K562 (cell line): ENCODE results near the gene CASP6. TPM values are rescaled to one million over a fixed set of nuclear protein-coding genes. Genes with fewer than 3 reads are reported as not detected.

Source experiments
- ATAC-seq: fragments of 200-7000 bp; cut with Tn5 transposase; 3 replicates; pipeline ENCODE4 v1.9.1; 2020; ENCODE audit warnings: moderate library complexity
- BruUV-seq: library from RNA; stranded (reverse); fragments of 400-500 nt; replicated peaks from 2 replicates; lab custom pipeline; 2021; lab: Mats Ljungman, UMichigan
- CTCF ChIA-PET: fragments of 300-600 bp; formaldehyde crosslinking; extraction: SDS; loops from one replicate; lab custom pipeline; 2021; ENCODE audit warnings: low intra/inter-chr PET ratio; lab: Yijun Ruan, JAX
- POLR2A ChIA-PET: fragments of 300-600, 350-650 bp; sonication (Branson Sonifier 250); formaldehyde crosslinking; extraction: SDS; loops from one replicate; lab custom pipeline; 2021; ENCODE audit warnings: antibody characterized with exemption, inconsistent platforms; lab: Yijun Ruan, JAX
- DNase-seq, 4 experiments: peaks; one replicate each; pipeline versions ENCODE4 v3.0.0 to v3.0.0-alpha.2; 2011 to 2018; ENCODE audit warnings: low spot score in 3 of 4, mixed read lengths in 3 of 4; ENCODE audit errors: extremely low read depth in 1 of 4
- FAIRE-seq: peaks from 2 replicates; lab custom pipeline; 2011; peaks lifted over from hg19 to GRCh38; lab: Jason Lieb, UNC
- H2AFZ ChIP-seq: 2 replicates; pipeline ENCODE4 v1.6.0; 2011; ENCODE audit warnings: low read depth, low read length, control low read depth, inconsistent platforms
- H3K27ac ChIP-seq: fragments of 200-600 bp; 3 replicates; pipeline ENCODE4 v1.8.0; 2011; ENCODE audit warnings: low read depth, mild to moderate bottlenecking, control low read depth, inconsistent platforms, low read length, moderate library complexity, mixed read lengths; ENCODE audit errors: extremely low read depth
- H3K27me3 ChIP-seq, 2 experiments: fragments of 300-600 bp in 1 of 2; 2 replicates in 1 of 2; 3 replicates in 1 of 2; pipeline versions ENCODE4 v1.6.0 to v1.8.0; 2011; ENCODE audit warnings: inconsistent platforms in 2 of 2, low read length in 2 of 2, mild to moderate bottlenecking in 1 of 2, mixed read lengths in 1 of 2, moderate library complexity in 1 of 2; ENCODE audit not compliant: control insufficient read depth in 2 of 2, insufficient read depth in 2 of 2
- H3K36me3 ChIP-seq: fragments of 300-600 bp; 3 replicates; pipeline ENCODE4 v1.8.0; 2011; ENCODE audit warnings: mild to moderate bottlenecking, low read length, inconsistent platforms; ENCODE audit not compliant: control insufficient read depth, insufficient read depth
- H3K4me1 ChIP-seq, 2 experiments: fragments of 200-600 bp in 1 of 2; replicated peaks in 1 of 2; 2 replicates in 1 of 2; 3 replicates in 1 of 2; pipeline versions ENCODE4 v1.5.1 to v1.8.0; 2011; ENCODE audit warnings: inconsistent platforms in 2 of 2, low read length in 2 of 2, mild to moderate bottlenecking in 1 of 2, mixed read lengths in 1 of 2, moderate library complexity in 1 of 2; ENCODE audit not compliant: control insufficient read depth in 2 of 2, insufficient read depth in 2 of 2
- H3K4me2 ChIP-seq: 2 replicates; pipeline ENCODE4 v1.6.1; 2011; ENCODE audit warnings: low read length, control low read depth, inconsistent platforms, mixed read lengths; ENCODE audit not compliant: insufficient read depth
- H3K4me3 ChIP-seq: fragments of 200-600 bp; sonication (generic), shearing (Covaris generic); 2 replicates; pipeline ENCODE4 v1.5.1; 2016; ENCODE audit warnings: control low read depth, inconsistent platforms
- H3K79me2 ChIP-seq: fragments of 200-600 bp; 3 replicates; pipeline ENCODE4 v1.8.0; 2011; ENCODE audit warnings: low read length, inconsistent platforms; ENCODE audit not compliant: control insufficient read depth, insufficient read depth
- H3K9ac ChIP-seq, 2 experiments: 2 replicates each; pipeline versions ENCODE4 v1.6.0 to v1.6.1; 2011; ENCODE audit warnings: low read depth in 2 of 2, low read length in 2 of 2, control low read depth in 1 of 2, inconsistent platforms in 1 of 2, mild to moderate bottlenecking in 1 of 2, mixed read lengths in 1 of 2; ENCODE audit not compliant: insufficient read depth in 1 of 2
- H3K9me1 ChIP-seq: one replicate; pipeline ENCODE4 v1.6.0; 2011; ENCODE audit warnings: inconsistent platforms, mild to moderate bottlenecking, low read length, moderate library complexity; ENCODE audit not compliant: control insufficient read depth, insufficient read depth
- H3K9me3 ChIP-seq: replicated peaks from 2 replicates; pipeline ENCODE4 v1.5.1; 2011; ENCODE audit warnings: low read depth, low read length, inconsistent platforms; ENCODE audit not compliant: control insufficient read depth, insufficient read depth
- H4K20me1 ChIP-seq: replicated peaks from 2 replicates; pipeline ENCODE4 v1.6.1; 2011; ENCODE audit warnings: low read length, inconsistent platforms, mixed read lengths; ENCODE audit not compliant: control insufficient read depth, insufficient read depth
- ADNP ChIP-seq: fragments of 200-800 bp; sonication (Bioruptor generic); IDR thresholded peaks from 2 replicates; pipeline ENCODE4 v1.6.1; 2016; ENCODE audit warnings: missing genetic modification characterization, missing compliant biosample characterization
- CHD1 ChIP-seq: fragments of 200-600 bp; sonication (generic); IDR thresholded peaks from one replicate; pipeline ENCODE4 v1.6.1; 2012; ENCODE audit warnings: mild to moderate bottlenecking, moderate library complexity, low read length, inconsistent platforms
- CSDE1 ChIP-seq, 2 experiments: fragments of 450-650 bp; IDR thresholded peaks; 2 replicates each; pipeline ENCODE4 v1.6.1; 2016; ENCODE audit warnings: mild to moderate bottlenecking in 1 of 2
- ESRRA ChIP-seq: fragments of 450-650 bp; IDR thresholded peaks from 2 replicates; pipeline ENCODE4 v1.6.1; 2014; ENCODE audit warnings: low read depth, mild to moderate bottlenecking, moderate library complexity, borderline replicate concordance
- KDM2B ChIP-seq: fragments of 250-450 bp; sonication (Bioruptor Pico); IDR thresholded peaks from 2 replicates; pipeline ENCODE4 v1.8.0; 2021; ENCODE audit warnings: mild to moderate bottlenecking, moderate library complexity
- LARP7 ChIP-seq: fragments of 450-650 bp; IDR thresholded peaks from 2 replicates; pipeline ENCODE4 v1.6.1; 2016
- NCOA2 ChIP-seq, 2 experiments: fragments of 450-650 bp; IDR thresholded peaks; 2 replicates each; pipeline ENCODE4 v1.6.1; 2018; ENCODE audit warnings: mild to moderate bottlenecking in 2 of 2, moderate library complexity in 1 of 2; ENCODE audit not compliant: partially characterized antibody in 2 of 2
- NFIC ChIP-seq: fragments of 450-650 bp; IDR thresholded peaks from 2 replicates; pipeline ENCODE4 v1.6.1; 2017; ENCODE audit warnings: mild to moderate bottlenecking, inconsistent platforms
- NFIX ChIP-seq: fragments of 250-450 bp; sonication (Bioruptor Pico); IDR thresholded peaks from 2 replicates; pipeline ENCODE4 v1.4.0; 2020; ENCODE audit warnings: low read depth, mild to moderate bottlenecking, moderate library complexity
- POLR2A ChIP-seq: fragments of 450-650 bp; conservative IDR thresholded peaks from 2 replicates; pipeline ENCODE4 v1.6.1; 2016
- ZKSCAN3 ChIP-seq: fragments of 250-450 bp; sonication (Bioruptor Pico); IDR thresholded peaks from 2 replicates; pipeline ENCODE4 v1.4.0; 2020
- ZNF174 ChIP-seq: fragments of 250-450 bp; sonication (Bioruptor Pico); IDR thresholded peaks from 2 replicates; pipeline ENCODE4 v1.4.0; 2020; ENCODE audit warnings: mild to moderate bottlenecking
- WGBS: fragments of 100-300 bp; shearing (Covaris generic); methylation state at CpG from one replicate; pipeline ENCODE4 v1.1.6; 2016; ENCODE audit warnings: low coverage, mixed read lengths; ENCODE audit not compliant: insufficient coverage; ENCODE audit errors: missing lambda C conversion rate; 5-methylcytosine and 5-hydroxymethylcytosine counted together
- in situ Hi-C: fragments of 300-500 bp; cut with MboI; formaldehyde crosslinking; loops from 4 replicates; pipeline ENCODE4 v1.15.0; 2018; ENCODE audit warnings: inconsistent platforms, mixed read lengths
- intact Hi-C: fragments of 100-400 bp; cut with micrococcal nuclease; formaldehyde crosslinking; loops from 2 replicates; pipeline ENCODE4 v1.14.2; 2022
- polyA plus RNA-seq, 8 experiments: library from polyadenylated mRNA; depleted of rRNA in 4 of 8; stranded (reverse) in 5 of 8; unstranded in 3 of 8; fragments of >200 nt; fragmentation: Nextera tagmentation in 2 of 8; fragmentation: Illumina TruSeq in 1 of 8; extraction: Ambion mirVana in 2 of 8; extraction: Trizol in 1 of 8; gene quantifications; 2 replicates each; pipeline versions ENCODE4 v1.2.1 to v1.2.3, GENCODE V29; 2011 to 2014; ENCODE audit warnings: inconsistent platforms in 1 of 8, missing spikeins in 1 of 8
- total RNA-seq, 7 experiments: library from RNA; depleted of rRNA in 6 of 7; stranded (reverse); fragments of >200 nt in 6 of 7; fragmentation: Illumina TruSeq in 2 of 7; extraction: Trizol in 2 of 7; gene quantifications; 2 replicates each; pipeline versions ENCODE4 v1.2.1 to v1.2.3, GENCODE V29; 2011 to 2021; ENCODE audit warnings: low replicate concordance in 1 of 7
- TF ChIP-seq, protein P1 (sequence below): sonication (generic); formaldehyde crosslinking; IDR thresholded peaks from 2 replicates; pipeline ENCODE4 v1.8.0; 2022; ENCODE audit warnings: missing genetic modification reagents, mild to moderate bottlenecking, borderline replicate concordance
- TF ChIP-seq, protein P2 (sequence below): sonication (generic); formaldehyde crosslinking; IDR thresholded peaks from 2 replicates; pipeline ENCODE4 v1.8.0; 2022; ENCODE audit warnings: mild to moderate bottlenecking, missing genetic modification reagents

CASP6 gene
- total and polyA plus RNA-seq, 9 of the 15 experiments (the other 6 are each of a cell fraction or from before 2014, with no cell fraction given): 20.8 to 72.7 (median 39.1) TPM

DNA sequence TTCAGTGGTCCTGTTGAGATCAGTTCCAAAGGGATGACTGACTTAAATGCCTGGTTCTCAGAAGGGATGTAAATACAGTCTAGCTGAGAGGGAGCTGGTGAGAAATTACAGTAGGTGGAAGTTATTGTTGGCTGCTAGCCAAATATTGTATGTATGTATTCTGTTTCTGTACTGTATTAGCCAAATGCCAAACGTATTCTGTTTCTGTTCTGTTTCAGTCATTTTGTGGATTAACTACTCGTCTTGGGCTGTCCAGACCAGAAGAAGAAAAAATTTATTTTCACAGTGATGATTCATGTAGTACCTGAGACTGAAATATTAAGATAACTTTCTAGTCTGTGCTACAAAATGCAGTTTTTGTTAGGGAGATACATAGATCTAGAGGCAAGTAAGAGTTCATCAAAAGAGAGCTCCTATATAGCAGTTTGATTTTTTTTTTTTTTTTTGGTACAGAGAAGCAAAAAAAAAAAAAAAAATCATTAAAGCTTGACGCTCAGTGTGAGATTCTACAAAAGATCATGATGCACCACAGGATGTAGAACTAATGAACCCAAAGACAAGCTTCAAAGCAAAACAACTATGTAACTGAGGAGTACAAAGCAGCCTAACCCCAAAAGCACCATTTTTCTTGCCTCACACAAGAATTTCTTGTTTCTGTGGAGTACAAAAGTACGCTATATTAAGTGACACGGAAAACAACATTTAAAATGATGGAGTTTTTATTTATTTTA lies 54.8 kb downstream of the CASP6 start:
- no peak overlapping the region for H3K4me2 ChIP-seq
- CTCF ChIA-PET: interaction anchor here (0.6 kb wide), 1 partner anchor 826 kb away, joined by 3 read pairs; no protein-coding TSS in a partner anchor
- no peak for DNase-seq

DNA sequence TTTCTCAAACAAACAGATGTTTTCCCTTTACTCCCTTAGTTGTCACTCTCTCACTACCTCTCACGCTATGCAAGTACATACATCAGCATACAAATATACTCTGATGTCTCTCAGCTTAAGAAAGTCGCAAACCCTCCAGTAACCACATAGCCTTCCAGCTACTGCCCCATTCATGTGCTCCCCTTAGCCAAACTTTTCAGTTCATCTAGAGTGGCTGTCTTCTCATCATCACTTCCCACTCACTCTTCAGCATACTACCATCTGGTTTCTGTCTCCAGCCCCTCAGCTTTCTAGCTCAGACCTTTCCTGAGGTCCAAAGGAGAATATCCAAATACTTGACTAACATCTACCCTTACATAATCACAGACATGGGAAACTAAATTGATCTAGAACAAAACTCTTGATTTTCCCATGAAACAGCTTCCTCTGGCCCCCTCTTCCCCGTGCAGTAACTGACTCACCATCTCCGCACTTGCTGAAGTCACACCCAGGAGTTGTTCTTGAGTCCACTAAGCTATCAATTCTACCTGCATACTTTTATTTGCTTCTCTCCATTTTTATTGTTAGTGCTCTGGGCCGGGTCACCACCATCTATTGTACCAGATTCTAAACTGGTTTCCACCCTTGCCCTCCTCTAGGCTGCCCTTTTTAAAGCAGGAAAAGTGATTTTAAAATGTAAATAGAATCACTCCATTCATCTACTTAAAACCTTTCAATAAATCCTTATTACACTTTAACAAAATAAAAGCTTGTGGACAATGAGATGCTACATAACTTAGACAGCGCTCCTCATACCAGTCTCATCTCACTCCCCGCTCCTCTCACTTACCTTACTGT lies 57.2 kb downstream of the CASP6 start:
- Histone ChIP-seq H3K9ac (no peak overlapping the region), H3K4me1 (no peaks in the 10 kb centered on the region), H3K9me3 (no peaks in the 10 kb centered on the region), H4K20me1 (no peaks in the 10 kb centered on the region), H3K4me3 (no peak overlapping the region), H3K79me2 (no peaks in the 10 kb centered on the region), H3K27me3 (peaks cover 0 to 2% of the 10 kb centered on the region in 2 experiments; a peak in 1 of 5 replicates), H3K36me3 (no peaks in the 10 kb centered on the region), H3K4me2 (no peak overlapping the region), H3K27ac (no peak overlapping the region), H3K9me1 (no peaks in the 10 kb centered on the region), H2AFZ (no peak overlapping the region)
- intact Hi-C loops (no loop called here), in situ Hi-C loops (no loop called here)
- FAIRE-seq: no peak
- ATAC-seq: no peak
- no peak for DNase-seq
- CTCF ChIA-PET: no interaction called here
- 9% methylated on average over 7 of the region's 7 CpGs for WGBS
- POLR2A ChIA-PET: interaction anchor here (0.7 kb wide), 1 partner anchor 14 kb away, joined by 3 read pairs; no protein-coding TSS in a partner anchor
- no TSS peak for BruUV-seq
- TF ChIP-seq CHD1 (no peak), ESRRA (no peak), KDM2B (no peak), LARP7 (no peak), ZNF174 (CRISPR knock-in tag) (no peak), CSDE1 (IDR thresholded peaks at IDR 0.05) (no peak), ADNP (no peak), POLR2A (no peak)
- TF ChIP-seq, protein P1, sequence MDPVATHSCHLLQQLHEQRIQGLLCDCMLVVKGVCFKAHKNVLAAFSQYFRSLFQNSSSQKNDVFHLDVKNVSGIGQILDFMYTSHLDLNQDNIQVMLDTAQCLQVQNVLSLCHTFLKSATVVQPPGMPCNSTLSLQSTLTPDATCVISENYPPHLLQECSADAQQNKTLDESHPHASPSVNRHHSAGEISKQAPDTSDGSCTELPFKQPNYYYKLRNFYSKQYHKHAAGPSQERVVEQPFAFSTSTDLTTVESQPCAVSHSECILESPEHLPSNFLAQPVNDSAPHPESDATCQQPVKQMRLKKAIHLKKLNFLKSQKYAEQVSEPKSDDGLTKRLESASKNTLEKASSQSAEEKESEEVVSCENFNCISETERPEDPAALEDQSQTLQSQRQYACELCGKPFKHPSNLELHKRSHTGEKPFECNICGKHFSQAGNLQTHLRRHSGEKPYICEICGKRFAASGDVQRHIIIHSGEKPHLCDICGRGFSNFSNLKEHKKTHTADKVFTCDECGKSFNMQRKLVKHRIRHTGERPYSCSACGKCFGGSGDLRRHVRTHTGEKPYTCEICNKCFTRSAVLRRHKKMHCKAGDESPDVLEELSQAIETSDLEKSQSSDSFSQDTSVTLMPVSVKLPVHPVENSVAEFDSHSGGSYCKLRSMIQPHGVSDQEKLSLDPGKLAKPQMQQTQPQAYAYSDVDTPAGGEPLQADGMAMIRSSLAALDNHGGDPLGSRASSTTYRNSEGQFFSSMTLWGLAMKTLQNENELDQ (CRISPR knock-in tag): no peak
- TF ChIP-seq, protein P2, sequence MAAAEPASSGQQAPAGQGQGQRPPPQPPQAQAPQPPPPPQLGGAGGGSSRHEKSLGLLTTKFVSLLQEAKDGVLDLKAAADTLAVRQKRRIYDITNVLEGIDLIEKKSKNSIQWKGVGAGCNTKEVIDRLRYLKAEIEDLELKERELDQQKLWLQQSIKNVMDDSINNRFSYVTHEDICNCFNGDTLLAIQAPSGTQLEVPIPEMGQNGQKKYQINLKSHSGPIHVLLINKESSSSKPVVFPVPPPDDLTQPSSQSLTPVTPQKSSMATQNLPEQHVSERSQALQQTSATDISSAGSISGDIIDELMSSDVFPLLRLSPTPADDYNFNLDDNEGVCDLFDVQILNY (CRISPR knock-in tag): no peak

More for the DNA sequence above, 54.8 kb downstream of the CASP6 start:
- Histone ChIP-seq H3K9me1 (no peaks in the 10 kb centered on the region), H2AFZ (no peak overlapping the region), H3K79me2 (no peaks in the 10 kb centered on the region), H3K27me3 (peaks cover 0 to 2% of the 10 kb centered on the region in 2 experiments; a peak in 1 of 5 replicates), H3K9ac (no peak overlapping the region), H3K4me3 (no peak overlapping the region), H3K36me3 (no peaks in the 10 kb centered on the region), H4K20me1 (no peaks in the 10 kb centered on the region), H3K27ac (no peak overlapping the region), H3K4me1 (no peaks in the 10 kb centered on the region)
- POLR2A ChIA-PET: interaction anchor here (0.6 kb wide), 1 partner anchor 141 kb away, joined by 4 read pairs; no protein-coding TSS in a partner anchor
- FAIRE-seq (peak; percentile 44), ATAC-seq (no peak)
- 26% methylated on average over 5 of the region's 5 CpGs for WGBS
- in situ Hi-C loops: no loop called here
- BruUV-seq: no TSS peak
- no peak for TF ChIP-seq ZKSCAN3 (CRISPR knock-in tag)
- TF ChIP-seq NFIX (CRISPR knock-in tag): peak; percentile 89
- peak in 1 of 2 experiments; percentile 15 for TF ChIP-seq NCOA2 (IDR thresholded peaks at IDR 0.05; ENCODE audit: partially characterized antibody in 2 of 2)
- TF ChIP-seq NFIC: peak; percentile 97
- TF ChIP-seq, all 486 proteins: peak for 3
- no peaks in the 10 kb centered on the region for H3K9me3 ChIP-seq
- intact Hi-C loops: no loop called here
